DMS114 treated with DMSO at 0.1 percent for 48 hours (cell line): Measurements from ENCODE around the gene ALK.

ENCODE experiments used
- DNase-seq: peaks from one replicate; lab custom pipeline; 2025; ENCODE audit not compliant: unreplicated experiment; lab: John Stamatoyannopoulos, UW

Gene ALK

DNA sequence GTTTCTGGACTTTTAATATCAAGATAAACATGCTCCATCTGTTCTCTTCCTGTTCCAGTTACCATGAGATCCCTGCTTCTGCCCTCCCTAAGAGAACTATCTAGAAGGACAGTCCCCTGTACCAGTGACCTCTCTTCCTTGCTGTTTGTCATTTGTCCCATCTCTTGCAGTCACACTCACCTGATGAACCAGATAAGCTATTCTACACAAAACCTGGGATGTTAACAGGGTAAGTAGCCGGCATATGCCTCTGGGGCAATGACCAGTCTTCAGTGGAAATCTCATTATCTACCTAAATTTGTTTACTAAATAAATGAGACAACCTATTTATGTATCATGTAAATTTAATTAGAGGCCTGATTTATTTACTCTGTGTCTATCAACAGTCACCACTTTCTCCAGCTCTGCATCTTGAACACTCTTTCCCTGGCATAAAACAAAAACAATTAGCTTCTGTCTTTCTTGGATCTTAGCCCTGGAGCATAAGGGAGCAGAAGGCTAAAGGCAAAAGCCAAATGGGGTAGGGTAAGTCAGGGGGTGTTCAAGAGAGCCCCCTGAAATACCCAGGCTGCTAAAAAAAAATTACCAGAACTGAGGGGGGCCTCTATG is 337.7 kb downstream of the ALK start:
- no peak for DNase-seq

- DNase-seq, result no peak
These were observed 338.3 kb downstream of the ALK start for GRCh38 chr2:29583104-29583503.

DNA sequence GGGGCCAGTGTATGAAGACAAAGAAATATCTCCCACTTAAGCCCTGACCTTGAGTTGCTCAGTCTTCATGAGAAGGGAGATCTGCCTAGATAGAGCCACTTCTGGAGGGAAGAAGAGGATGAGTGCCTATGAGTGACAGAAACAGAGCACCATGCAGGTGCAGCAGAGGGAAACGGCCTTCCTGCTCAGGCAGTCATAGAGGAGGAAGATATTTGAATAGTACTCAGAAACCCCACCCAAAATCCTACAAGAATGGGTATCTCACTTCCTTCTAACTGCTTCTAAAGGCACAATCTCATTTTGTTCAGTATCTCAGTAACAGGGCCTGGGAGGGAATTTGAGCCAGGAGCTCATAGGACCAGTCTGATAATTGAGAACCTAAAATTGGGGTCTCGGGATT is 339.3 kb downstream of the ALK start:
- DNase-seq, result no peak

DNA sequence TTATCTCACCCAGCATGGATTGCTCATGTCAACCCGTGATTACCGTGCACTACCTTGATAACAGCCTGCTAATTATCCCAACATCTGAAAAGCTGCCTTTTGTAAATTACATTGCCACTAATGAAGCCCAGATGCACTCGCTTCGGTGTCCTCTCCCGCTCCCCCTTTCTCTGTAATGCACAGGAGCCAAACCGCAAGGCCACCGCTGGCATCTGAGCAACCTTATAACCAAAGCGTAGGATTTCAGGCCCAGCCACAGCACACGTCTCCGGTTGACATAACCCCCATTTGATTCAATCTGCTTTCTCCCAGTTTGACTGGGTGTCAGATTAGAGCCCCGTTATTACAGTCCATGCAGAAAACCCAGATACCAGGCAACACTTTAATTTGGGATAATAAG is 341.2 kb downstream of the ALK start:
- no peak for DNase-seq

- no peak for DNase-seq
These were observed 341.8 kb downstream of the ALK start for GRCh38 chr2:29579495-29580169.

- DNase-seq, result no peak
These were observed 343.2 kb downstream of the ALK start for GRCh38 chr2:29578084-29578598.

- no peak for DNase-seq
These were observed 345.2 kb downstream of the ALK start for GRCh38 chr2:29576231-29576630.

GRCh38 chr2:29575370-29575890 is 346.0 kb downstream of the ALK start:
- DNase-seq, result no peak

- DNase-seq, result no peak
These were observed 347.8 kb downstream of the ALK start for GRCh38 chr2:29573612-29574011.

GRCh38 chr2:29573147-29573546 is 348.2 kb downstream of the ALK start:
- no peak for DNase-seq

DNA sequence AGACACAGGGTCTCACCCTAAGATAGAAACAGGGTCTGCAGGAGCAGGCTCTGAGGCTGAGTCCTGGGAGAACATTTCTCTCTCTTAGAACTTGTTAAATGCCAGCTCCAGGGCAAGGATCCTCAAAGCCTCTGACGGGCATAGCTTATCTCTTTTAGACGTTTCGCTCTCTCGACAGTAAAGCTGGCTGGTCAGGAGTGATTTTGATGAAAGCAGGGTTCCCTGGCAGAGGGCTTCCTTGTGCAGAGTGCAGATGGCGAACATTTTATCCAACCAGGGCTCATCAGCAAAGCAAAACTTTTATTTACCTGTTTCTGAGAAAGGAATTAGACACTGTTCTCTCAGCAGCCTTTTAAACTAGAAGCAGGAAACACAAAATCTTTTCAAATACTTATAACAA is 350.8 kb downstream of the ALK start:
- DNase-seq, result no peak

DNA sequence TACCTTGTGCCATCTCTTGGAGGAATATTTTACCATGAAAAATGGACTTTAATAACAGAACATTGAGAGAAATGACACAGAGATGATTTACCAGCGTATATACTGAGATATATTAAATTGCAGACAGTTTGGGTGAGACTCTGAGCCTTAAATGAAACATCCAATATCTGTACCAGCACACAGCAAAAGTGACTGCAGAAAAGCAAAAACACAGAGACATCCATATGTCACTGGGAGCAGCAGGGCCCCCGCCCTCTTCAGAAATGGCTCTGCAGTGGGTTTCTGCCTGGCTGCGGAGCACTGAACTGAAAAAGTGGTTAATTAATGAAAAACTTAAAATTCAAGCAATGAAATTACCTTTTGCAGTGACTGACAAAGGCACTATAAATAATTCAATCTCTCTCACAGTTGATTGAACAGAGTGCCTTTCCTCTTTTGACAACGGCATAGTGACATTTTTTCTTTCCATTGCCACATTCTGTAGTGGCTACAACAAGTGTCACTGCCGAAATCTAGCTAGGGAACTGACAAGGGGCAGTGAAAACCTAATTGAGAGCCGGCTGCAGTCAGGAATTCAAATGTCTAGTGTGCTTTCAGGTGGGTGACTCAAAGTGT is 353.4 kb downstream of the ALK start:
- DNase-seq, result no peak

DNA sequence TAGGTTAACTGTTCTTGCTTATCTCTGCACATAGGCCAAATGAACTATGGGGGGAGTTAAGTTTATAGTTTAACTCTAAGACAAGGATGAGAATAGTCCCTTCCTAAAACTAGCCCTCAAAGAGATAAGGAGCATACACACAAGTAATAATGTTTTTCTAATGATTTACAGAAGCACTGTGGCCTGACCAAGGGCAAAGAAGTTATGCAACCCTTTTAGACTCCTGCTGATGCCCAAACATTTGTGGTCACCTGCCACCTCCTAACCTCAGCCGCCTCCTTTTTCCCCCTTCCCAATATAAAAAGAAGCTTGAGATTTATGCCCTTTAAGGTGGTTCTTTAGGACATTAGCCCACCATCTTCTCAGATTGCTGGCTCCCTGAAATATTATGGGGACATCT is 357.7 kb downstream of the ALK start:
- no peak for DNase-seq

- DNase-seq, result no peak
These were observed 358.5 kb downstream of the ALK start for GRCh38 chr2:29562896-29563295.

- DNase-seq, result no peak
These were observed 359.1 kb downstream of the ALK start for GRCh38 chr2:29562319-29562718.

GRCh38 chr2:29561628-29562027 is 359.8 kb downstream of the ALK start:
- DNase-seq, result no peak

- no peak for DNase-seq
These were observed 360.2 kb downstream of the ALK start for GRCh38 chr2:29561181-29561580.

DNA sequence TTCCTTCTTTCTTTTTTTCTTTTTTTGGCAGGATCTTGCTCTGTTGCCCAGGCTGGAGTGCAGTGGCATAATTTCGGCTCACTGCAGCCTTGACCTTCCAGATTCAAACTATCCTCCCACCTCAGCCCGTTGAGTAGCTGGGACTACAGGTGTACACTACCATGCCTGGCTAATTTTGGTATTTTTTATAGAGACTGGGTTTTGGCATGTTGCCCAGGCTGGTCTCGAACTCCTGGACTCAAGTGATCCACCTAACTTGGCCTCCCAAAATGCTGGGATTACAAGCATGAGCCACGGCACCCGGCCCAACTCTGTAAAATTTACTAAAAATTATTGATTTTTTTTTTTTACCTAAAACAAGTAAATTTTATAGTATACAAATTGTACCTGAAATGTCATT is 360.8 kb downstream of the ALK start:
- DNase-seq, result no peak

GRCh38 chr2:29560030-29560429 is 361.4 kb downstream of the ALK start:
- no peak for DNase-seq

- DNase-seq, result no peak
These were observed 361.8 kb downstream of the ALK start for GRCh38 chr2:29559578-29559977.

- no peak for DNase-seq
These were observed 363.3 kb downstream of the ALK start for GRCh38 chr2:29558097-29558496.

DNA sequence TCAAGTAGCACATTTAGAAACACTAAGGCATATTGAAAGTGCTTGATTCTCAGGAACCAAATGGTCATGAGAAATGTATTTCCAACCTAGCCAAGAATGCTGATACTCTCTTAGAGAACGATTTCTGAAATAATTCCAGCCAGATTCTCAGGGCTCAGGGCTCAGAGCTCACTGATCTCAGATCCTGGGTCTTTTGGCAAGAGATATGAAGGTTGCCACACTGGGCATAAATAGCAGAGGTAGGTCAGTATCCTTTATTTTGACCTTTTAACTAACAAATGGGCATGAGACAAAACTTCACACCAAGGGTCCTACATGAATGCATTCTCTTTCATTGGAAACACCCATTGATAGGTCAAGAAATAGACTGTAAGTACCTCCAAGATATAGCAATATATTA is 364.1 kb downstream of the ALK start:
- DNase-seq, result no peak
